NCI-H460 (cell line): ENCODE data around the gene CACNB3. TPM values are rescaled to one million over a fixed set of nuclear protein-coding genes. Genes with fewer than 3 reads are reported as not detected.
"Not testable (repeated sequence)": the region's sequence is repeated elsewhere in the genome, so short reads cannot be mapped to it uniquely, and the experiment has no call there.

Experiments used
- DNase-seq: peaks from one replicate; pipeline ENCODE4 v3.0.0-alpha.2; 2016; ENCODE audit warnings: low read depth; ENCODE audit errors: extremely low read depth
- total RNA-seq: library from RNA; depleted of rRNA; stranded (reverse); fragments of >200 nt; shearing (Covaris generic); gene quantifications from 2 replicates; pipeline ENCODE4 v1.2.3, GENCODE V29; 2014

CACNB3 gene
- total RNA-seq, 1 experiment from 2014 or later, result 6.6 TPM

DNA sequence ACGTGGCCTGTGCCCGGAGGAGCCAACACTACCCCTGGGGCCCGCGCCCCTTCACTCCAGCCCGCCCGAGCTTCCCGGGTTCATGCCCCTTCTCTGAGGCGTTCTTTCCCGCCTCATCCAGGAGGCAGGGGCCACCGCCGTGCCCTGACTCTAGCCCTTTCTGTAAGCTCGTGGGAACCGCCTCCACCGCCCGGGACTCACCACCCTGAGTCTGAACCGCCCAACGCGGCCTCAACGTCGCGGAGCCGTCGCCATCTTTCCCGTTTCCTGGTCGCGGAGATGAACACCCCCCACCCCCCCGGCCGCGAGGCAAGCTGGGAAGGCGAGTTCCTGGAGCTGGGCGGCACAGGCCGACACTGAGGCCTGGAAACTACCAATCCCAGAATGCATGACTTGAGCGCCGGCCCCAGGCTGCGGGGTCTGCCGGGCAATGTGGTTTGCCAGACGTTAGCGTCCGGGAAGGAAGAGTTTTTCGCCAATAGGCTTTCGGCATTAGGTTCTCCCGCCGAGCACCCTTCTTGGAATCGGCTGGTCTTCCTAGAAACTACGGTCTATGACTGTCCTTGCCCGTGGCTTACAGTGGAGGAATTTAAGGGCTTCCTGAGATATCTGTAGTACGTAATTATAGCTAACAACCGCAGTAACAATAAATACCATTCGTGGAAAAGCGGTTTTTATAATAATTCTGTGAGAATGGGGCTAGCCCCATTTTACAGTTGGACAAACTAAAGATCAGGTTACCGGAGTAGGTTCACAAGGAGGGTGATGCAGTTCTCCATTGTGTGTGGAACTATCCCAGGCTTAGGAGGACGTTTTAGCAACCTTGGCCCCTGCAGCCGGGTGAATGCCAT lies 33.8 kb downstream of the CACNB3 start, which contains the start of gene DDX23:
Gene DDX23 (minus strand): TSS at position 281 of the 851 bp plus-strand sequence. CDS start 6,381 bp downstream, outside the sequence.
- DNase-seq, result peak; percentile 97

DNA sequence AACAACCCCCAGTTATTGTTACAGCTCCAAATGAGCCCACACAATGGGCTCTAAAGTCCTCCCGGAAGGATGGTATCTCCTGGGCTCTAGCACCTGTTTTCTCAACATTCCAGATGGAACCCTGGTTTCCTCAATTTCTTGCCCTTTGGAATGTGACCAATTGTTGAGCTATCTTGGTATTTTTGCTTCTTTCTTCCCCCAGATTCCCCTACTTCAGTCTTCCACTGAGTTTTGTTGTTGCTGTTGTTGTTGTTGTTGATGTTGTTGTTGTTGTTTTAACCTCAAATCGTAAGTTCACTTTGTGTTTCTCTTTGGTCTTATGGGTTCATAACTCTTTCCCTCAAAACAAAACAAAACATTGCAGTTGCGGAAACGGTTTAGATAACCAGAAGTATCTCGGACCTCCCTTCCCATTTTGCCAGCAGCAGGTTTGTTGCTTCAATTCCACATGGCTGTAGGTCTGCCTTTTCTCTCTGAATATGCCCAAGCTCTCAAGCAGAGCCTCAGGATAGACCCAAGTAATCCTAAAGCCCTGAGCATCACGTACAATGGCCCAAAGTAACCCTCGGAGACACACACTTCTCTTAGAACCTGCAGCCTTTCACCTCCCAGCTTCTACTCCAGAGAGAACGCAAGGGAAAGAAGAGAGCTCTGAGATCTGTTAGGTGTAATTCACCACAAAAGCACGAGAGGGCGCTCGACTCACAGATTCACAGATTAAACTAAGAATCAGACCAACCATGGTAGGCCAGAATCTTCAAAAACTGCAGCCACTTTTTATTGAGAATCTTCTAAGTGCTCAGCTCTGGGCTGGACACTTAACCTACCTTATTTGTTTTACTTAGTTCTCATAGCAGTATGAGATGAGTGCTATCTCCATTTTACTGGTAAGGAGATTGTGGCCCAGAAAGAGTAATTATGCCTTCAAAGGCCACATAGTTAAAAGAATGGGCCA lies 34.7 kb downstream of the CACNB3 start:
- peak; percentile 93 for DNase-seq

- no peak for DNase-seq
Measured at GRCh38 chr12:48854488-48854887, 36.2 kb downstream of the CACNB3 start.

- not testable (repeated sequence) for DNase-seq
Measured at GRCh38 chr12:48854932-48855331, 36.6 kb downstream of the CACNB3 start.

DNA sequence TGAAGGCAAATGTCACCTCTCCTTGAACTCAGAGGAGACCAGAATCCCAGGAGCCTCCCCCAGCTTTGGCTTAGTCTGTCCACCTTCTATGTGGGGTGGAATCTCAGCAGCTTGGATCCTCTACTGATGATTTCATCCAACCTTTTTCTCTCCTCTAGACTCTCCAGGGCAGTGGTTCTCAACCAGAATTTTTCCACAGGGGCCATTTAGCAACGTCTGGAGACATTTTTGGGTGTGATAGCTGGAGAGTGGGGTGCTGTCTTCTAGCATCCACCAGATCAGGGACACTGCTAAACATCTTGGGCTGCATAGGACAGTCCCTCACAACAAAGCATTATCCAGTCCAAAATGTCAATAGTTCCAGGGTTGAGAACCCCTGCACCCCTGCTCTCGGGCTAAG lies 38.1 kb downstream of the CACNB3 start:
- DNase-seq, result no peak

DNA sequence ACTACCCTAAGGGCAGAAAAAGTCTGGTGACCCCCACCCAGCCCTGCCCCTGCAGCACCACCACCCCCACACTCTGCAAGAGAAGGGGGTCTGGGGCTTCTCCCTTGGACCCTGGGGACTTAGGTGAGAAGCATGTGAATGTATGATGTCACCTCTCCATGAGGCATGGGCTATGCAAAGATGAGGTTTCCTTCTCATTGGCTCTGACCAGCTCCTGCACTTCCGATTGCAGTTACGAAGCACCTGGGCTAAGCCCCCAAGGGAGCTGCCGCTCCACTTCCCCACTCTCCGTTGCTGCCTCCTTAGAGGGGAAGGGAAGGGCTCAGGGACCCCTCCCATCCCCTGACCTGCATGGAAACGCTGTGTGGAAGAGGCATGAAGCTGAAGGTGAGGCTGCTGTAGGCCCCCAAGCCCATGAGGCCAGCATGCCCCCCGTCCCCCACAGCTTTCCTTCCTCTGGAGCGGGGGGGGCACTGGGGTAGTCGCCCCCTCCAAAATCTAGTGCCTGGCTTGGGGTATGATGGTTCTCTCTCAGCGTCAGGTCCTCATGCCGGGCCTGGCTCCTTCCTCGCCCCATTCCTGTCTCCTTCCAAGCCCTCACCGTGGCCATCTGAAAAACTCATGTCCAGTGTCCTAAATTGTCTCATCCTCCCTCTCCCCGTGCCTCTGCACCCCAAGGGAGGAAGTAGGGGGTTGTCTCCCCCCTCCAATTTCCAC lies 39.1 kb downstream of the CACNB3 start:
- no peak for DNase-seq

DNA sequence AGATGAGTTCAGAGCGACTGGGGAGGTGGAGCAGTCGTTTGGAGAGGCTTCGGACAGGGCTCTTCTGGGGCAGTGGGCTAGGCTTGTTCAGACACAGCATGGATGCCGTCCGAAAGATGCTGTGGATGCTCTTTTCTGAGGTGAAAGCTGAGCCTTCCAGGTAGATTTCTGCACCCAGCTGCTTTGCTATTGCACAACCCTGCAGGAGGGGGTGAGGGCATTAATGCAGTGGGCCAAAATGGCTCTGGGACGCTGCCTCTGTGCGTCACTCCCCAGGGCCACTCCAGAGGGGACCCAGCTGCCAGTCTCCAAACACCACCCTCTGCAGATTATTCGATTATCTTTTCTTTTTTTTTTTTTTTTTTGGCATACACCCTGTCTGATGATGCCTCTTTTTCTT lies 39.7 kb downstream of the CACNB3 start:
- DNase-seq, result no peak

DNA sequence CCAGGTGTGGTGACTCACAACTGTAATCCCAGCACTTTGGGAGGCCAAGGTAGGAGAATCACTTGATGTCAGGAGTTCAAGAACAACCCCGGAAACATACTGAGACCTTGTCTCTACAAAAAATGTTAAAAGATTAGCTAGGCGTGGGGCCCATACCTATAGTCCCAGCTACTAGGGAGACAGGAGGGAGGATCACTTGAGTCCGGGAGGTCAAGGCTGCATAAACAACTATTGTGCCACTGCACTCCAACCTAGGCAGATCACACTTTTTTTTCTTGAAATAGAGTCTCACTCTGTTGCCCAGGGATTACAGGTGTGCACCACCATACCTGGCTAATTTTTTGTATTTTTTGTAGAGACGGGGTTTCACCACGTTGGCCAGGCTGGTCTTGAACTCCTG lies 41.3 kb downstream of the CACNB3 start:
- no peak for DNase-seq

GRCh38 chr12:48860236-48860635 lies 41.9 kb downstream of the CACNB3 start:
- not testable (repeated sequence) for DNase-seq

DNA sequence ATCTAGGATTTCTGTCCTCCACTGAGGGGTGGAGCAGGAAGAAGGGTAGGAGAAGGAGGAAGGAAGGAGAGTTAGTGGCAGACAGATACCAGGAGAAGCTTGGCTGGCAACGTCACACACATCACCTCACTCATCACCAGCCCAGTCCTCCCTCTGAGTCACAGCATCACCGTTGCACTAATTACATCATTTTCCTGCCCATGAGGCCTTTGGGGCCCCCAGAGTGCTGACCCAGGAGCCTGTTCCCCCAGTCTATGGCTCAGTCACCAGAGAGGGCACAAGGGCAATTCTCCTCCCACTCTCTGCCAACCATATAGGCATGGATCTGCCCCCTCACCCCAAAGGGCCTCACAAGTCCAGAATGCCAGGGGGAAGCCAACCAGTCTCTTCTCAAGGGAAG lies 42.8 kb downstream of the CACNB3 start:
- no peak for DNase-seq

DNA sequence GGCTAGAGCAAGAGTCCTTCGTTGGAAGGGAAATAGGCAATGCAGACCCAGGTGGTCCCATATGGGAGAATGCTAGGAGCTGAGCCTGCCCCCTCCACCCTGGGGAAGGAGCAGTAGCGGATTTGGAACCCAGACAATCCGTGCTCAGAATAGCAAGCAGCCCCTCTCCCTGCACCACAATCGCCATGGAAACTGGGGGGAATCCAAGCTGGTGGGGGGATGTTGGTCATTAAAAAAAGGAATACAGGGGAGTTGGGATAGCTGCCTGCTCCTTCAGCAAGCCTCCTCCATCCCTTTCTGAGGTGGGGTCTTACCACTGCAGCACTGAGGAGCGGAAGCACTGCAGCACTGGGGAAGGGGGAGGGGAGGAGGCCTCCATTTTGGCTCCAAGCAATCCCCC lies 44.5 kb downstream of the CACNB3 start:
- DNase-seq, result no peak

DNA sequence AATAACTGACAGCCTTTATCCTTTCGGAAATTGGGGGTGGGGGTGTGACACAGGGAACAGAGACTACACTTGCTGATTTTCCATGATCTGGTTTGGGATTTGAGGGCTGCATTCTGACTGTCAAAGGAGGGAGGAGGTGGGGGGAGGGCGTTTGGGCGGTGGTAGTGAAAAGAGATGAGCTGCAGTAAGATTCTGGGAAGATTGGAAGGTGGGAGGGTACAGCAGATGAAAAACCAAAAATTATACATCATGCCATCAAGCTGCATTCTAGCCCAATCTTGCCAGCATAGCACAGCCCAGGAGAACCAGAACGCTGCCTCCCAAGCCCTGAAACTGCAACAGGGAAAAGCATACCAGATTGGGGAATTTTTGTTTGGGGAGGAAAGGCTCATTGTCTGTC lies 45.0 kb downstream of the CACNB3 start:
- no peak for DNase-seq

GRCh38 chr12:48865281-48866051 lies 47.2 kb downstream of the CACNB3 start, which contains the start of gene RND1:
Gene RND1 (minus strand): TSS chr12:48865870. CDS start chr12:48865767, 103 bp downstream.
- DNase-seq, result peak; percentile 89

DNA sequence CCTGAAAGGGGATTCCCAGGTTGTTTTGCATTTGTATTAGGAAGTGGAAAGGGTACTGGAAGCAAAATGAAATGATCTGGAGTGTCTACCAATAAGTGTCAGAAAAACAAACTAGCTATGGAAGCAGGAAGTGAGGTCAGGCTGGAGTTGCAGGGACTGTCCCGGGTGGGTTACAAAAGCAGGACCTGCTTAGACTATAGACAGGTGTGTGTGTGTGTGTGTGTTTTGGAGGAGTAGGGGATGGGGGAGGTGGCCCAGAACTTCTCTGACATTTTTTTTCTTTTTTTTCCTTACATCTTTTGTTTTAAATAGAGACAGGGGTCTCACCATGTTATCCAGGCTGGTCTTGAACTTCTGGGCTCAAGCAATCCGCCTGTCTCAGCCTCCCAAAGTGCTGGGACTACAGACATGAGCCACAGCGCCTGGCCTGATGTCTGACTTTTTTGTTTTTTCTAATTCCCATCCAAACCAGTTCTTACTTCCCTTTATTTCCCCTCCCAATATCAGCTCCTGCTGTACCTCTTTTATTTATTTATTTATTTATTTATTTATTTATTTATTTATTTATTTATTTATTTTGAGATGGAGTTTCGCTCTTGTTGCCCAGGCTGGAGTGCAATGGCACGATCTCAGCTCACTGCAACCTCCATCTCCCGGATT lies 47.9 kb downstream of the CACNB3 start:
- DNase-seq, result no peak

DNA sequence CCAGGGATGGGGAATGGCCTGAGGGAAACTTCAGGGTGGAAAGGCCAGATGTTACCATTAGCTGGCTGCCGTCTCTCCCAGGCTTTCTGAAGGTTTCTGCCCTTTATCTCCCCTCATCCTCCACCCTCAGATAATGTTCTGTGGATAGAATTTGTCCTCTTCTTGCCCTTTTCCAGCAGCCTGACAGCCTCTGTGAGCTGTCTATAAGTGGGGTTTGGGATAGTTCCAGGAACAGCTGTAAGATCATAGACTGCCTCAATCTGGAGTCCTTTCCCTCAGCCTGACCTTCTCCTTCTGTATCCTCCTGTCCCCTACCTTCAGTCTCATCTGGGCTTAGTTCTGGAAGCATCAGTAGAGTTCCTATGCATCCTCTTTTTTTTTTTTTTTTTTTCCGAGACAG lies 50.2 kb downstream of the CACNB3 start:
- no peak for DNase-seq

DNA sequence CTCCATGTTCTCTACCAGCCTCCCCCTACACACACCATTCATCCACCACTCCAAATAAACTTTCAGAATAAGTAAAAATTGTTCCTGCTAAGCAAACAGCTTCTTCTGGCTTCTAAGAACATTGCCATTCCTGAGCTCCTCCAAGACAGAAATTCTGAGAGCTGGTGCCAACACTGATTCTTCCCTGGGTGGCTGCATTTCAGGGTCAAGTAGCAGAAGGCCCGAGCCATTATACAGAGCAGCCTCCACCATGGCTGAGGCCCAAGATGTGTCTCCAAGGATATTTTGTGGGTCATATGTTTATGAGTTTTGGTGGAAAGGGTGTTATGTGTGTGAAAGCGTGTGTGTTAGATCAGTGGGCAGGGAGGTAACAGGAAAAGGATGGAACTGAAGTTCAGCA lies 50.9 kb downstream of the CACNB3 start:
- DNase-seq, result no peak

- DNase-seq, result no peak
Measured at GRCh38 chr12:48873096-48873495, 54.8 kb downstream of the CACNB3 start.

DNA sequence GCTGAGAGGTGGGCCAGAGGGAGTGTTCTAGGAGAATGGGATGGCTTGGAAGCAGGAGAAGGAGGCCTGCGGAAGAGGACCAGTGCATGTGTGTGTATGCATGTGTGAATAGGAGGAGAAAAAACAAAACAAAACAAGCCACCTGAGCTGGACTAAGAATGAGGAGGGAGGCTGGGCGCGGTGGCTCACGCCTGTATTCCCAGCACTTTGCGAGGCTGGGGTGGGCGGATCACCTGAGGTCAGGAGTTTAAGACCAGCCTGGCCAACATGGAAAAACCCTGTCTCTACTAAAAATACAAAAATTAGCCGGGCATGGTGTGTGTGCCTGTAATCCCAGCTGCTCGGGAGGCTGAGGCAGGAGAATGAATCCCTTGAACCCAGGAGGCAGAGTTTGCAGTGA lies 55.2 kb downstream of the CACNB3 start:
- DNase-seq, result not testable (repeated sequence)

DNA sequence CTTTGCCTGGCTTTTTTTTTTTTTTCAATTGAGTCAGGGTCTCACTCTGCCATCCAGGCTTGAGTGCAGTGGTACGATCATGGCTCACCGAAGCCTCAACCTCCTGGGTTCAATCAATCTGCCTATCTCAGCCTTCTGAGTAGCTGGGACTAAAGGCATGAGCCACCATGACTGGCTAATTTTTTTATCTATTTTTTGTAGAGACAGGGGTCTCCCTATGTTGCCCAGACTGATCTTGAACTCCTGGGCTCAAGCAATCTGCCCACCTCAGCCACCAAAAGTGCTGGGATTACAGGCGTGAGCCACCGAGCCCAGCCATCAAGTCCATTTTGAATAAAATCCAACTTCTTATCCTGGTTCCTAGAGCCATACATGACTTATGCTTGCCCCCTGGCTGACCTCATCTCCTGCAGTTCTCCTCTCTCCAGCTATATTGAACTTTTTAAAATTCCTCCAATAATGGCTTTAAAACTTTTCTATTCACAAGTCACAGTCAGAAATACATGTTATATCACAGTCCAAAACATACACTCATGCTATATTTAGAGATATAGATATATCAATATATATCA lies 57.7 kb downstream of the CACNB3 start:
- DNase-seq, result no peak
